ENCODE measurements around the gene DHDH. TPM values are rescaled to one million over a fixed set of nuclear protein-coding genes. Genes with fewer than 3 reads are reported as not detected.
"Not testable (repeated sequence)": the region's sequence is repeated elsewhere in the genome, so short reads cannot be mapped to it uniquely, and the experiment has no call there.

DHDH gene
- total RNA-seq, 1 experiment from 2014 or later = 2.0 TPM

- Histone ChIP-seq H3K4me3 (no peak overlapping the region), H3K4me2 (no peak overlapping the region), H3K36me3 (ENCODE audit: low read depth) (peaks cover 6% of the 10 kb centered on the region; the same call in 1 of the 2 replicates), H3K27me3 (ENCODE audit: insufficient read depth, low read depth) (no peaks in the 10 kb centered on the region), H3K79me2 (ENCODE audit: low read depth) (no peaks in the 10 kb centered on the region), H3F3A (ENCODE audit: insufficient read depth, low read depth) (no peaks in the 10 kb centered on the region), H4K20me1 (ENCODE audit: insufficient read depth) (no peaks in the 10 kb centered on the region), H3K9me2 (ENCODE audit: insufficient read depth) (no peaks in the 10 kb centered on the region), H3K9me3 (ENCODE audit: insufficient read depth, low read depth) (no peaks in the 10 kb centered on the region), H3K27ac (no peak overlapping the region), H3K4me1 (replicated peaks; ENCODE audit: insufficient read depth) (no peaks in the 10 kb centered on the region), H2AFZ (no peak overlapping the region)
- DNase-seq = no peak
- intact Hi-C loops (cut with micrococcal nuclease; ENCODE audit: unreplicated experiment) = no loop called here
- TF ChIP-seq CTCF (conservative IDR thresholded peaks at IDR 0.05) (no peak), EZH2 (IDR thresholded peaks at IDR 0.05; ENCODE audit: low read depth) (no peak)
- ChIA-PET POLR2A (ENCODE audit: unreplicated experiment) (interaction anchor here (0.6 to 0.7 kb wide), 2 partner anchors 46 to 473 kb away, joined by 3 to 4 read pairs; no protein-coding TSS in a partner anchor), CTCF (interaction anchor here (0.6 kb wide), 1 partner anchor 18 kb away, joined by 4 read pairs; the partner anchor contains the start of gene NUCB1)
- BruUV-seq (replicated peaks) = no TSS peak
Observed at GRCh38 chr19:48918071-48918470, 15.4 kb upstream of the DHDH start.

- peaks cover 6% of the 10 kb centered on the region; the same call in 1 of the 2 replicates for H3K36me3 ChIP-seq (ENCODE audit: low read depth)
- BruUV-seq (replicated peaks) = no TSS peak
- intact Hi-C loops (cut with micrococcal nuclease; ENCODE audit: unreplicated experiment) = no loop called here
- no peak for DNase-seq
- TF ChIP-seq CTCF (conservative IDR thresholded peaks at IDR 0.05) (no peak), EZH2 (IDR thresholded peaks at IDR 0.05; ENCODE audit: low read depth) (no peak)
- no peak overlapping the region for H3K27ac ChIP-seq
- ChIA-PET POLR2A (ENCODE audit: unreplicated experiment) (interaction anchor here (0.6 to 0.7 kb wide), 3 partner anchors 45 to 472 kb away, joined by 3 to 4 read pairs (median 3); no protein-coding TSS in a partner anchor), CTCF (interaction anchor here (0.5 to 0.6 kb wide), 2 partner anchors 19 to 45 kb away, joined by 3 to 4 read pairs; partner anchors contain the start of gene NUCB1)
- no peaks in the 10 kb centered on the region for H3K9me3 ChIP-seq (ENCODE audit: insufficient read depth, low read depth)
- no peak overlapping the region for H2AFZ ChIP-seq
- no peaks in the 10 kb centered on the region for H3K4me1 ChIP-seq (replicated peaks; ENCODE audit: insufficient read depth)
- H3K79me2 ChIP-seq (ENCODE audit: low read depth) = no peaks in the 10 kb centered on the region
- no peak overlapping the region for H3K4me3 ChIP-seq
- peaks cover 3% of the 10 kb centered on the region; the same call in 1 of the 2 replicates for H3F3A ChIP-seq (ENCODE audit: insufficient read depth, low read depth)
- H3K4me2 ChIP-seq = no peak overlapping the region
- no peaks in the 10 kb centered on the region for H3K27me3 ChIP-seq (ENCODE audit: insufficient read depth, low read depth)
- no peaks in the 10 kb centered on the region for H3K9me2 ChIP-seq (ENCODE audit: insufficient read depth)
- no peaks in the 10 kb centered on the region for H4K20me1 ChIP-seq (ENCODE audit: insufficient read depth)
Observed at GRCh38 chr19:48918801-48919247, 14.7 kb upstream of the DHDH start.

GRCh38 chr19:48919271-48919670 lies 14.2 kb upstream of the DHDH start:
- H3K79me2 ChIP-seq (ENCODE audit: low read depth); intact Hi-C loops (cut with micrococcal nuclease; ENCODE audit: unreplicated experiment); H3K9me2 ChIP-seq (ENCODE audit: insufficient read depth); H3K9me3 ChIP-seq (ENCODE audit: insufficient read depth, low read depth); H3K27ac ChIP-seq; H4K20me1 ChIP-seq (ENCODE audit: insufficient read depth); H2AFZ ChIP-seq; H3F3A ChIP-seq (ENCODE audit: insufficient read depth, low read depth); H3K36me3 ChIP-seq (ENCODE audit: low read depth); BruUV-seq (replicated peaks); H3K4me3 ChIP-seq; H3K27me3 ChIP-seq (ENCODE audit: insufficient read depth, low read depth); H3K4me1 ChIP-seq (replicated peaks; ENCODE audit: insufficient read depth); DNase-seq; CTCF ChIA-PET; H3K4me2 ChIP-seq: not testable (repeated sequence)
- POLR2A ChIA-PET (ENCODE audit: unreplicated experiment) = interaction anchor here (0.6 kb wide), 1 partner anchor 100 kb away, joined by 3 read pairs; no protein-coding TSS in a partner anchor

GRCh38 chr19:48920949-48921348 lies 12.6 kb upstream of the DHDH start:
- intact Hi-C loops (cut with micrococcal nuclease; ENCODE audit: unreplicated experiment) = no loop called here
- H3K4me1 ChIP-seq (replicated peaks; ENCODE audit: insufficient read depth) = no peaks in the 10 kb centered on the region
- H4K20me1 ChIP-seq (ENCODE audit: insufficient read depth) = no peaks in the 10 kb centered on the region
- peaks cover 13% of the 10 kb centered on the region; the same call in 1 of the 2 replicates for H3F3A ChIP-seq (ENCODE audit: insufficient read depth, low read depth)
- TF ChIP-seq CTCF (conservative IDR thresholded peaks at IDR 0.05) (no peak), EZH2 (IDR thresholded peaks at IDR 0.05; ENCODE audit: low read depth) (no peak)
- H3K79me2 ChIP-seq (ENCODE audit: low read depth) = no peaks in the 10 kb centered on the region
- no peaks in the 10 kb centered on the region for H3K9me2 ChIP-seq (ENCODE audit: insufficient read depth)
- no peak for DNase-seq
- POLR2A ChIA-PET (ENCODE audit: unreplicated experiment) = no interaction called here
- CTCF ChIA-PET = no interaction called here
- no peak overlapping the region for H2AFZ ChIP-seq
- H3K27me3 ChIP-seq (ENCODE audit: insufficient read depth, low read depth) = no peaks in the 10 kb centered on the region
- no peak overlapping the region for H3K27ac ChIP-seq
- BruUV-seq (replicated peaks) = no TSS peak
- no peak overlapping the region for H3K4me2 ChIP-seq
- H3K4me3 ChIP-seq = no peak overlapping the region
- peaks cover 3% of the 10 kb centered on the region; the same call in 1 of the 2 replicates for H3K36me3 ChIP-seq (ENCODE audit: low read depth)
- H3K9me3 ChIP-seq (ENCODE audit: insufficient read depth, low read depth) = no peaks in the 10 kb centered on the region
